Panc1 (cell line): ENCODE measurements around the gene NXF1. TPM values are rescaled to one million over a fixed set of nuclear protein-coding genes. Genes with fewer than 3 reads are reported as not detected.
A peak's percentile ranks its signal among the peaks of the same experiment; 100 is the strongest.

Experiments used
- ATAC-seq: fragments of 200-7000 bp; cut with Tn5 transposase; 2 replicates; pipeline ENCODE4 v1.9.1; 2020; ENCODE audit warnings: mild to moderate bottlenecking, moderate library complexity
- BruUV-seq: library from RNA; stranded (reverse); fragments of 400-500 nt; replicated peaks from 2 replicates; lab custom pipeline; 2021; lab: Mats Ljungman, UMichigan
- CTCF ChIA-PET: fragments of 300-600 bp; sonication (Branson Sonifier 250); formaldehyde crosslinking; loops from one replicate; lab custom pipeline; 2022; ENCODE audit warnings: antibody characterized with exemption; lab: Charles Lee
- POLR2A ChIA-PET: fragments of 300-600 bp; sonication (Branson Sonifier 250); formaldehyde crosslinking; loops from one replicate; lab custom pipeline; 2022; ENCODE audit warnings: antibody characterized with exemption; lab: Charles Lee
- DNase-seq: peaks from one replicate; pipeline ENCODE4 v3.0.0-alpha.2; 2010; ENCODE audit warnings: low read depth, low spot score
- H3K27ac ChIP-seq: 2 replicates; pipeline ENCODE4 v1.5.1; 2011; ENCODE audit warnings: mild to moderate bottlenecking, low read length, inconsistent platforms
- H3K27me3 ChIP-seq: fragments of 200-500 bp; sonication (Bioruptor generic); 2 replicates; pipeline ENCODE4 v1.6.0; 2014; ENCODE audit warnings: low read length, inconsistent platforms; ENCODE audit not compliant: control insufficient read depth, insufficient read depth
- H3K36me3 ChIP-seq: fragments of 200-500 bp; sonication (Bioruptor generic); 2 replicates; pipeline ENCODE4 v1.5.1; 2014; ENCODE audit warnings: inconsistent platforms, mild to moderate bottlenecking, low read length, moderate library complexity; ENCODE audit not compliant: control insufficient read depth, insufficient read depth
- H3K4me1 ChIP-seq: 2 replicates; pipeline ENCODE4 v1.5.1; 2011; ENCODE audit warnings: inconsistent platforms, mild to moderate bottlenecking, low read length, moderate library complexity; ENCODE audit not compliant: control insufficient read depth, insufficient read depth
- H3K4me3 ChIP-seq, 2 experiments: 2 replicates each; pipeline ENCODE4 v1.5.1; 2011 to 2012; ENCODE audit warnings: low read depth in 2 of 2, low read length in 2 of 2, mild to moderate bottlenecking in 2 of 2, inconsistent platforms in 1 of 2, moderate library complexity in 1 of 2
- H3K9me3 ChIP-seq: fragments of 200-500 bp; sonication (Bioruptor generic); 2 replicates; pipeline ENCODE4 v1.5.1; 2014; ENCODE audit warnings: low read depth, mild to moderate bottlenecking, inconsistent platforms, low read length, moderate library complexity; ENCODE audit not compliant: control insufficient read depth, insufficient read depth
- CTCF ChIP-seq: fragments of 450-650 bp; IDR thresholded peaks from 2 replicates; pipeline ENCODE4 v1.5.1; 2017; ENCODE audit warnings: mild to moderate bottlenecking
- POLR2AphosphoS5 ChIP-seq: IDR thresholded peaks from 2 replicates; pipeline ENCODE4 v1.6.1; 2012; ENCODE audit warnings: mild to moderate bottlenecking, low read depth, low read length, moderate library complexity
- REST ChIP-seq, 2 experiments: IDR thresholded peaks; 2 replicates each; pipeline ENCODE4 v1.6.1; 2011 to 2012; ENCODE audit warnings: low read depth in 2 of 2, control low read depth in 1 of 2, low read length in 1 of 2, mild to moderate bottlenecking in 1 of 2, moderate library complexity in 1 of 2; ENCODE audit not compliant: insufficient read depth in 1 of 2
- SIN3A ChIP-seq: IDR thresholded peaks from 2 replicates; pipeline ENCODE4 v1.6.1; 2012; ENCODE audit warnings: low read depth, mild to moderate bottlenecking, low read length, moderate library complexity, borderline replicate concordance; ENCODE audit not compliant: insufficient read depth
- TCF7L2 ChIP-seq: IDR thresholded peaks from 2 replicates; pipeline ENCODE4 v1.6.1; 2011; ENCODE audit warnings: mild to moderate bottlenecking, low read depth, low read length, inconsistent platforms
- in situ Hi-C: cut with HindIII; loops from 2 replicates; pipeline ENCODE4 v1.10.0; 2016; ENCODE audit warnings: low sequenced_read_pairs, low pct_unique_long_range_greater_than_20kb
- intact Hi-C: fragments of 100-400 bp; cut with micrococcal nuclease; formaldehyde crosslinking; loops from one replicate; pipeline ENCODE4 v1.10.0; 2022; ENCODE audit not compliant: unreplicated experiment
- total RNA-seq: library from RNA; stranded (reverse); gene quantifications from one replicate; pipeline ENCODE4 v1.2.1, GENCODE V29; 2021; ENCODE audit not compliant: unreplicated experiment

The NXF1 gene
- total RNA-seq, 1 experiment from 2014 or later = 56.7 TPM

GRCh38 chr11:62810748-62811147 lies 5.5 kb upstream of the NXF1 start:
- H3K36me3 ChIP-seq = no peaks in the 10 kb centered on the region
- H3K4me1 ChIP-seq = peaks cover 5% of the 10 kb centered on the region
- TF ChIP-seq TCF7L2 = no peak
- TF ChIP-seq REST (IDR thresholded peaks at IDR 0.05; ENCODE audit: insufficient read depth in 1 of 2, low read depth in 2 of 2, low read length in 1 of 2) = no peak
- TF ChIP-seq POLR2AphosphoS5 = no peak
- no peak for TF ChIP-seq CTCF
- no peak for TF ChIP-seq SIN3A
- no peak for ATAC-seq
- intact Hi-C loops = no loop called here
- ChIA-PET POLR2A (no interaction called here), CTCF (no interaction called here)
- no peak overlapping the region for H3K27ac ChIP-seq
- DNase-seq = no peak
- in situ Hi-C loops = no loop called here
- H3K27me3 ChIP-seq = no peaks in the 10 kb centered on the region
- H3K9me3 ChIP-seq = no peaks in the 10 kb centered on the region
- H3K4me3 ChIP-seq = no peak overlapping the region
- no TSS peak for BruUV-seq

GRCh38 chr11:62806611-62807121 lies 1.4 kb upstream of the NXF1 start:
- no peak overlapping the region for H3K4me3 ChIP-seq
- TF ChIP-seq CTCF (no peak), SIN3A (no peak), POLR2AphosphoS5 (no peak)
- no TSS peak for BruUV-seq
- intact Hi-C loops = no loop called here
- peaks cover 10% of the 10 kb centered on the region for H3K4me1 ChIP-seq
- H3K36me3 ChIP-seq = peaks cover 11% of the 10 kb centered on the region
- ChIA-PET POLR2A (interaction anchor here (1.1 kb wide), 1 partner anchor 35 kb away, joined by 4 read pairs; no protein-coding TSS in a partner anchor), CTCF (no interaction called here)
- in situ Hi-C loops = no loop called here
- no peaks in the 10 kb centered on the region for H3K27me3 ChIP-seq
- H3K9me3 ChIP-seq = no peaks in the 10 kb centered on the region
- DNase-seq (no peak), ATAC-seq (no peak)
- peak overlapping the region; percentile 93 for H3K27ac ChIP-seq
